H9 (cell line): ENCODE measurements around the gene SLC43A1. TPM values are rescaled to one million over a fixed set of nuclear protein-coding genes. Genes with fewer than 3 reads are reported as not detected.
A peak's percentile ranks its signal among the peaks of the same experiment; 100 is the strongest.

ENCODE experiments used
- DNase-seq: peaks from one replicate; pipeline ENCODE4 v3.0.0-alpha.2; 2017
- H2AFZ ChIP-seq: one replicate; pipeline ENCODE4 v1.6.1; 2013; ENCODE audit warnings: mild to moderate bottlenecking, low read length, control low read depth, moderate library complexity
- H2AK5ac ChIP-seq: 2 replicates; pipeline ENCODE4 v1.6.1; 2013; ENCODE audit warnings: low read length, control low read depth, mixed read lengths; ENCODE audit not compliant: insufficient read length
- H2BK120ac ChIP-seq: one replicate; pipeline ENCODE4 v1.6.1; 2013; ENCODE audit warnings: low read depth, mild to moderate bottlenecking, low read length, control low read depth, inconsistent platforms; ENCODE audit not compliant: poor library complexity, severe bottlenecking
- H2BK12ac ChIP-seq: 2 replicates; pipeline ENCODE4 v1.6.1; 2013; ENCODE audit warnings: low read length, control low read depth, mixed read lengths, low read depth; ENCODE audit not compliant: insufficient read length
- H2BK15ac ChIP-seq: 2 replicates; pipeline ENCODE4 v1.6.1; 2013; ENCODE audit warnings: low read depth, low read length, control low read depth
- H2BK20ac ChIP-seq: one replicate; pipeline ENCODE4 v1.6.1; 2013; ENCODE audit warnings: low read depth, mild to moderate bottlenecking, low read length, control low read depth, inconsistent platforms; ENCODE audit not compliant: poor library complexity, severe bottlenecking
- H2BK5ac ChIP-seq: 2 replicates; pipeline ENCODE4 v1.6.1; 2013; ENCODE audit warnings: low read length, control low read depth, mixed read lengths; ENCODE audit not compliant: insufficient read length
- H3K14ac ChIP-seq: 2 replicates; pipeline ENCODE4 v1.6.1; 2013; ENCODE audit warnings: low read length, control low read depth; ENCODE audit not compliant: insufficient read depth
- H3K18ac ChIP-seq: 2 replicates; pipeline ENCODE4 v1.6.1; 2013; ENCODE audit warnings: low read depth, mild to moderate bottlenecking, mixed read lengths, low read length, control low read depth; ENCODE audit not compliant: insufficient read length
- H3K23ac ChIP-seq: 2 replicates; pipeline ENCODE4 v1.6.1; 2013; ENCODE audit warnings: low read length, control low read depth, mixed read lengths, low read depth; ENCODE audit not compliant: insufficient read length
- H3K23me2 ChIP-seq: 2 replicates; pipeline ENCODE4 v1.6.1; 2013; ENCODE audit warnings: low read depth, mild to moderate bottlenecking, mixed read lengths, low read length, control low read depth; ENCODE audit not compliant: insufficient read length, poor library complexity, severe bottlenecking
- H3K27ac ChIP-seq: 2 replicates; pipeline ENCODE4 v1.5.1; 2013; ENCODE audit warnings: low read length, control low read depth, mixed read lengths, low read depth; ENCODE audit not compliant: insufficient read length
- H3K27me3 ChIP-seq: 2 replicates; pipeline ENCODE4 v1.6.1; 2013; ENCODE audit warnings: low read length, control low read depth, inconsistent platforms; ENCODE audit not compliant: insufficient read depth
- H3K4ac ChIP-seq: 2 replicates; pipeline ENCODE4 v1.6.1; 2013; ENCODE audit warnings: low read depth, mild to moderate bottlenecking, control low read depth, inconsistent platforms, low read length, moderate library complexity
- H3K4me1 ChIP-seq: 2 replicates; pipeline ENCODE4 v1.6.1; 2013; ENCODE audit warnings: low read length, control low read depth, inconsistent platforms; ENCODE audit not compliant: insufficient read depth
- H3K4me2 ChIP-seq: 2 replicates; pipeline ENCODE4 v1.6.1; 2013; ENCODE audit warnings: low read length, control low read depth, mixed read lengths; ENCODE audit not compliant: insufficient read length, insufficient read depth
- H3K56ac ChIP-seq: 2 replicates; pipeline ENCODE4 v1.6.1; 2013; ENCODE audit warnings: low read depth, mild to moderate bottlenecking, mixed read lengths, low read length, control low read depth; ENCODE audit not compliant: insufficient read length
- H3K79me1 ChIP-seq: 2 replicates; pipeline ENCODE4 v1.6.1; 2013; ENCODE audit warnings: low read depth, mild to moderate bottlenecking, moderate library complexity, low read length, control low read depth, inconsistent platforms; ENCODE audit not compliant: insufficient read depth, poor library complexity, severe bottlenecking
- H3K79me2 ChIP-seq: 2 replicates; pipeline ENCODE4 v1.6.1; 2013; ENCODE audit warnings: low read length, control low read depth, inconsistent platforms; ENCODE audit not compliant: insufficient read depth
- H3K9ac ChIP-seq: 2 replicates; pipeline ENCODE4 v1.6.1; 2013; ENCODE audit warnings: low read length, control low read depth, mixed read lengths; ENCODE audit not compliant: insufficient read length; ENCODE audit errors: extremely low read depth
- H3K9me3 ChIP-seq: one replicate; pipeline ENCODE4 v1.6.1; 2013; ENCODE audit warnings: low read depth, low read length, inconsistent platforms; ENCODE audit not compliant: control insufficient read depth
- H3T11ph ChIP-seq: one replicate; pipeline ENCODE4 v1.6.1; 2013; ENCODE audit warnings: mild to moderate bottlenecking, low read length, control low read depth, inconsistent platforms
- H4K20me1 ChIP-seq: one replicate; pipeline ENCODE4 v1.6.1; 2013; ENCODE audit not compliant: control insufficient read depth, insufficient read length, insufficient read depth
- H4K5ac ChIP-seq: 2 replicates; pipeline ENCODE4 v1.6.1; 2013; ENCODE audit warnings: low read depth, mild to moderate bottlenecking, mixed read lengths, low read length, control low read depth; ENCODE audit not compliant: insufficient read length
- H4K8ac ChIP-seq: replicated peaks from 2 replicates; pipeline ENCODE4 v1.6.1; 2013; ENCODE audit warnings: low read length, control low read depth, mixed read lengths, low read depth; ENCODE audit not compliant: insufficient read length
- H4K91ac ChIP-seq: 2 replicates; pipeline ENCODE4 v1.6.1; 2013; ENCODE audit warnings: low read depth, mild to moderate bottlenecking, moderate library complexity, mixed read lengths, low read length, control low read depth; ENCODE audit not compliant: insufficient read length
- H3K27ac Mint-ChIP-seq, 3 experiments: 2 replicates in 2 of 3; 3 replicates in 1 of 3; pipeline ENCODE4 v1.8.0; 2020 to 2021; ENCODE audit warnings: mixed read lengths in 3 of 3, mild to moderate bottlenecking in 1 of 3, moderate library complexity in 1 of 3
- H3K27me3 Mint-ChIP-seq: 2 replicates; pipeline ENCODE4 v1.8.0; 2021; ENCODE audit warnings: low read depth, mild to moderate bottlenecking, moderate library complexity, mixed read lengths
- H3K36me3 Mint-ChIP-seq, 3 experiments: 2 replicates in 2 of 3; 3 replicates in 1 of 3; pipeline ENCODE4 v1.8.0; 2020 to 2021; ENCODE audit warnings: low read depth in 3 of 3, mixed read lengths in 3 of 3; ENCODE audit not compliant: insufficient read depth in 1 of 3
- H3K4me1 Mint-ChIP-seq, 2 experiments: 2 replicates each; pipeline ENCODE4 v1.8.0; 2020; ENCODE audit warnings: mixed read lengths in 2 of 2
- H3K4me3 Mint-ChIP-seq, 2 experiments: 2 replicates in 1 of 2; 3 replicates in 1 of 2; pipeline ENCODE4 v1.8.0; 2020 to 2021; ENCODE audit warnings: mild to moderate bottlenecking in 2 of 2, mixed read lengths in 2 of 2, moderate library complexity in 1 of 2
- H3K9me3 Mint-ChIP-seq, 2 experiments: 2 replicates in 1 of 2; 3 replicates in 1 of 2; pipeline ENCODE4 v1.8.0; 2020; ENCODE audit warnings: mild to moderate bottlenecking in 2 of 2, mixed read lengths in 2 of 2, moderate library complexity in 1 of 2
- CTCF ChIP-seq: fragments of 200-600 bp; sonication (generic); conservative IDR thresholded peaks from 3 replicates; pipeline ENCODE4 v1.8.0; 2021; ENCODE audit warnings: antibody characterized with exemption, mild to moderate bottlenecking
- WGBS: extraction: QIAGEN DNeasy Blood & Tissue Kit; methylation state at CpG from one replicate; pipeline ENCODE4 v1.1.7; 2013; ENCODE audit warnings: missing lambda C conversion rate, low lambda C conversion rate, mixed read lengths; ENCODE audit not compliant: insufficient read length; ENCODE audit errors: extremely low coverage; 5-methylcytosine and 5-hydroxymethylcytosine counted together
- total RNA-seq: library from RNA; stranded (reverse); gene quantifications from 2 replicates; pipeline ENCODE4 v1.2.1, GENCODE V29; 2021

Gene SLC43A1
- total RNA-seq, 1 experiment from 2014 or later: 17.0 TPM

- no peak overlapping the region for H3K4me3 Mint-ChIP-seq
- Histone ChIP-seq H4K91ac (no peak overlapping the region), H2BK15ac (no peak overlapping the region), H3K27me3 (no peaks in the 10 kb centered on the region), H3K9me3 (no peaks in the 10 kb centered on the region), H2BK120ac (no peak overlapping the region), H2AFZ (no peak overlapping the region), H2AK5ac (no peak overlapping the region), H3K4me1 (no peaks in the 10 kb centered on the region), H4K5ac (no peak overlapping the region), H3K79me2 (no peaks in the 10 kb centered on the region), H2BK5ac (no peak overlapping the region), H4K8ac (no peak overlapping the region), H3K14ac (no peak overlapping the region), H2BK12ac (no peak overlapping the region), H3K9ac (no peak overlapping the region), H3K4ac (no peak overlapping the region), H3K23me2 (no peaks in the 10 kb centered on the region), H3K27ac (no peak overlapping the region), H3K4me2 (no peak overlapping the region), H3T11ph (no peak overlapping the region), H2BK20ac (no peak overlapping the region), H3K56ac (no peak overlapping the region), H3K79me1 (no peaks in the 10 kb centered on the region), H4K20me1 (no peaks in the 10 kb centered on the region), H3K18ac (no peak overlapping the region), H3K23ac (no peak overlapping the region)
- DNase-seq: no peak
- peaks cover 6 to 38% (median 25%) of the 10 kb centered on the region in 3 experiments; a peak in 6 of 7 replicates for H3K36me3 Mint-ChIP-seq
- H3K9me3 Mint-ChIP-seq: no peaks in the 10 kb centered on the region
- WGBS: no CpG with 5 or more reads among the region's 8 CpGs
- TF ChIP-seq CTCF: no peak
- H3K27ac Mint-ChIP-seq: peak overlapping the region in 1 of 3 experiments; percentile 66; a peak in 2 of 7 replicates
- H3K27me3 Mint-ChIP-seq: peaks cover 2% of the 10 kb centered on the region; the same call in 1 of the 2 replicates
- peaks cover 6 to 14% of the 10 kb centered on the region in 2 experiments for H3K4me1 Mint-ChIP-seq
These were observed 34.5 kb upstream of the SLC43A1 start for GRCh38 chr11:57549983-57550382.
